ENCODE data around the gene CINP. TPM values are rescaled to one million over a fixed set of nuclear protein-coding genes. Genes with fewer than 3 reads are reported as not detected.
"Not testable (repeated sequence)": the region's sequence is repeated elsewhere in the genome, so short reads cannot be mapped to it uniquely, and the experiment has no call there.

The CINP gene
- total RNA-seq, 1 donor from 2014 or later = 24.9 TPM

- DNase-seq (ENCODE audit: low spot score in 2 of 2) = no peak
- FAIRE-seq = no peak
Observed at GRCh38 chr14:102321456-102322422, 41.0 kb downstream of the CINP start.

- DNase-seq (ENCODE audit: low spot score in 2 of 2) (no peak), FAIRE-seq (no peak)
Observed at GRCh38 chr14:102320671-102321455, 41.8 kb downstream of the CINP start.

- FAIRE-seq (no peak), DNase-seq (ENCODE audit: low spot score in 2 of 2) (peak in 1 of 2 donors; percentile 45)
Observed at GRCh38 chr14:102320033-102320660, 42.5 kb downstream of the CINP start.

GRCh38 chr14:102319351-102320032 is 43.2 kb downstream of the CINP start, which contains the start of gene ZNF839:
TSS of gene ZNF839 (plus strand) at chr14:102319746. CDS start at chr14:102319766, 20 bp downstream.
- DNase-seq (ENCODE audit: low spot score in 2 of 2) (peak; percentile 89 to 90), FAIRE-seq (no peak)

- DNase-seq (ENCODE audit: low spot score in 2 of 2) = no peak
- no peak for FAIRE-seq
Observed at GRCh38 chr14:102318781-102319276, 43.9 kb downstream of the CINP start.

- DNase-seq (ENCODE audit: low spot score in 2 of 2) = no peak
- no peak for FAIRE-seq
Observed at GRCh38 chr14:102317564-102318248, 45.0 kb downstream of the CINP start.

GRCh38 chr14:102316743-102317563 is 45.7 kb downstream of the CINP start:
- no peak for FAIRE-seq
- peak; percentile 89 to 90 for DNase-seq (ENCODE audit: low spot score in 2 of 2)

GRCh38 chr14:102316338-102316742 is 46.4 kb downstream of the CINP start:
- DNase-seq (ENCODE audit: low spot score in 2 of 2) (no peak), FAIRE-seq (no peak)

GRCh38 chr14:102315121-102315520 is 47.6 kb downstream of the CINP start:
- FAIRE-seq = no peak
- DNase-seq (ENCODE audit: low spot score in 2 of 2) = no peak

- FAIRE-seq = no peak
- DNase-seq (ENCODE audit: low spot score in 2 of 2) = peak; percentile 74 to 86
Observed at GRCh38 chr14:102314242-102315011, 48.3 kb downstream of the CINP start.

- FAIRE-seq = no peak
- DNase-seq (ENCODE audit: low spot score in 2 of 2) = peak; percentile 91 to 94
Observed at GRCh38 chr14:102304611-102305506, 57.8 kb downstream of the CINP start, which contains the start of gene MOK. TSS of gene MOK (minus strand) at chr14:102305164. CDS start at chr14:102304968, 196 bp downstream.

GRCh38 chr14:102303664-102304063 is 59.0 kb downstream of the CINP start:
- no peak for FAIRE-seq
- DNase-seq (ENCODE audit: low spot score in 2 of 2) = no peak

- not testable (repeated sequence) for DNase-seq (ENCODE audit: low spot score in 2 of 2); FAIRE-seq
Observed at GRCh38 chr14:102298303-102299070, 64.2 kb downstream of the CINP start.

Measured in frontal cortex (tissue), 4 donors.